Measurements from ENCODE around the gene COX4I1.

The COX4I1 gene

GRCh38 chr16:85774811-85775210, 24.7 kb upstream of the COX4I1 start:
- Histone ChIP-seq H3K4me2 (ENCODE audit: insufficient read depth, low read length) (no peak overlapping the region), H3K9me3 (ENCODE audit: insufficient read depth, low read length, severe bottlenecking) (no peaks in the 10 kb centered on the region), H3K27me3 (ENCODE audit: insufficient read depth, low read length, poor library complexity) (no peaks in the 10 kb centered on the region), H3K4me1 (ENCODE audit: insufficient read depth, low read length) (no peaks in the 10 kb centered on the region), H3K36me3 (ENCODE audit: insufficient read depth, low read length) (peaks cover 41% of the 10 kb centered on the region), H3K27ac (ENCODE audit: low read length) (no peak overlapping the region), H4K20me1 (ENCODE audit: insufficient read depth, low read length) (0 out of 2 replicates have a peak, but pooled peaks cover 2% of the 10 kb centered on the region), H2AFZ (ENCODE audit: low read depth, low read length) (no peak overlapping the region), H3K4me3 (ENCODE audit: low read depth in 1 of 2, low read length in 2 of 2) (no peak overlapping the region), H3K9ac (ENCODE audit: low read depth, low read length) (no peak overlapping the region), H3K79me2 (ENCODE audit: insufficient read depth, low read length) (no peaks in the 10 kb centered on the region)
- ATAC-seq (ENCODE audit: insufficient read depth, low read depth) (no peak), DNase-seq (no peak)
- TF ChIP-seq EZH2 (IDR thresholded peaks at IDR 0.05; ENCODE audit: borderline replicate concordance, low read depth, low read length, severe bottlenecking) (no peak), CTCF (IDR thresholded peaks at IDR 0.05; ENCODE audit: borderline replicate concordance, extremely low read depth, low read length, poor library complexity, severe bottlenecking) (no peak)

- DNase-seq (no peak), ATAC-seq (ENCODE audit: insufficient read depth, low read depth) (no peak)
- H3K36me3 ChIP-seq (ENCODE audit: insufficient read depth, low read length), result peaks cover 70% of the 10 kb centered on the region
- H3K27me3 ChIP-seq (ENCODE audit: insufficient read depth, low read length, poor library complexity), result no peaks in the 10 kb centered on the region
- H3K4me2 ChIP-seq (ENCODE audit: insufficient read depth, low read length), result no peak overlapping the region
- H3K79me2 ChIP-seq (ENCODE audit: insufficient read depth, low read length), result no peaks in the 10 kb centered on the region
- no peak overlapping the region for H3K9ac ChIP-seq (ENCODE audit: low read depth, low read length)
- H4K20me1 ChIP-seq (ENCODE audit: insufficient read depth, low read length), result peaks cover 23% of the 10 kb centered on the region
- H3K9me3 ChIP-seq (ENCODE audit: insufficient read depth, low read length, severe bottlenecking), result no peaks in the 10 kb centered on the region
- H3K4me1 ChIP-seq (ENCODE audit: insufficient read depth, low read length), result no peaks in the 10 kb centered on the region
- H2AFZ ChIP-seq (ENCODE audit: low read depth, low read length), result no peak overlapping the region
- H3K4me3 ChIP-seq (ENCODE audit: low read depth in 1 of 2, low read length in 2 of 2), result no peak overlapping the region
- H3K27ac ChIP-seq (ENCODE audit: low read length), result no peak overlapping the region
- no peak for TF ChIP-seq CTCF (IDR thresholded peaks at IDR 0.05; ENCODE audit: borderline replicate concordance, extremely low read depth, low read length, poor library complexity, severe bottlenecking)
- TF ChIP-seq EZH2 (IDR thresholded peaks at IDR 0.05; ENCODE audit: borderline replicate concordance, low read depth, low read length, severe bottlenecking), result no peak
Measured at GRCh38 chr16:85777583-85778310, 21.7 kb upstream of the COX4I1 start.

- no peak for DNase-seq
- H3K27me3 ChIP-seq (ENCODE audit: insufficient read depth, low read length, poor library complexity), result no peaks in the 10 kb centered on the region
Measured at GRCh38 chr16:85778873-85779272, 20.6 kb upstream of the COX4I1 start.

More at GRCh38 chr16:85778873-85779272, 20.6 kb upstream of the COX4I1 start:
- Histone ChIP-seq H3K9ac (ENCODE audit: low read depth, low read length) (no peak overlapping the region), H3K79me2 (ENCODE audit: insufficient read depth, low read length) (peaks cover 7% of the 10 kb centered on the region; the same call in 1 of the 2 replicates), H3K4me1 (ENCODE audit: insufficient read depth, low read length) (no peaks in the 10 kb centered on the region), H3K36me3 (ENCODE audit: insufficient read depth, low read length) (peaks cover 78% of the 10 kb centered on the region), H2AFZ (ENCODE audit: low read depth, low read length) (no peak overlapping the region), H4K20me1 (ENCODE audit: insufficient read depth, low read length) (peaks cover 29% of the 10 kb centered on the region), H3K9me3 (ENCODE audit: insufficient read depth, low read length, severe bottlenecking) (no peaks in the 10 kb centered on the region), H3K27ac (ENCODE audit: low read length) (no peak overlapping the region), H3K4me3 (ENCODE audit: low read depth in 1 of 2, low read length in 2 of 2) (no peak overlapping the region), H3K4me2 (ENCODE audit: insufficient read depth, low read length) (no peak overlapping the region)
- TF ChIP-seq EZH2 (IDR thresholded peaks at IDR 0.05; ENCODE audit: borderline replicate concordance, low read depth, low read length, severe bottlenecking) (no peak), CTCF (IDR thresholded peaks at IDR 0.05; ENCODE audit: borderline replicate concordance, extremely low read depth, low read length, poor library complexity, severe bottlenecking) (no peak)
- no peak for ATAC-seq (ENCODE audit: insufficient read depth, low read depth)

Measured in DND-41 (cell line).